GM12892 (cell line): ENCODE results near the gene MAP1S.

Experiments
- POLR2A ChIP-seq: IDR thresholded peaks from 2 replicates; pipeline ENCODE4 v1.6.1; 2011; ENCODE audit warnings: low read depth, low read length, control low read depth
- POLR2AphosphoS5 ChIP-seq: IDR thresholded peaks from 2 replicates; pipeline ENCODE4 v1.6.1; 2011; ENCODE audit warnings: low read depth, low read length, control low read depth
- TAF1 ChIP-seq: IDR thresholded peaks from 2 replicates; pipeline ENCODE4 v1.6.1; 2011; ENCODE audit warnings: low read depth, mild to moderate bottlenecking, control low read depth, low read length, borderline replicate concordance

DNA sequence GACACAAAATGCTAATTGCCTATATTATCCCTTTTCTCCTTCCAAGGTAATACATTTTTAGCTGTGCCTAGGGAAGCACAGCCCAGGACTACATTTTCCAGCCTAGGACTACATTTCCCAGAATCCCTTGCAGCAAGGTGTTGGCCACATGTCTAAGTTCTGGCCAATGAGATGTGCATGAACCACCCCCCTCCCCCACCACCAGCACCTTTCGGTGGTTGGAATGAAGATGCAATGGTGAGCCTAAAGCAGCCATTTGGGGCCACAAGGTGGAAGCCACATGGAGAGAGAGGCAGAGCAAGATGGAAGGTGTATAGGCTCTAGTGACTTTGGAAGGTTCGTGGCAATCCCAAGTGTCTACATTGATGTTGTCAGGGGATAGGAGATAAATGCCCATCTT lies 47.4 kb upstream of the MAP1S start:
- TF ChIP-seq POLR2AphosphoS5 (no peak), POLR2A (no peak), TAF1 (no peak)
